H1 (cell line): Measurements from ENCODE around the gene KCNH5. TPM values are rescaled to one million over a fixed set of nuclear protein-coding genes. Genes with fewer than 3 reads are reported as not detected.

Source experiments
- CBX8 ChIP-seq: fragments of 300-800, 300-1000 bp; sonication (generic); IDR thresholded peaks from 2 replicates; pipeline ENCODE4 v1.7.1; 2016; ENCODE audit warnings: low read depth, low read length, borderline replicate concordance
- FOSL1 ChIP-seq: IDR thresholded peaks from 2 replicates; pipeline ENCODE4 v1.6.1; 2011; ENCODE audit warnings: mild to moderate bottlenecking, low read depth, low read length, moderate library complexity; ENCODE audit not compliant: insufficient read depth
- JUND ChIP-seq: IDR thresholded peaks from 2 replicates; pipeline ENCODE4 v1.6.1; 2011; ENCODE audit warnings: mild to moderate bottlenecking, improper control_type of control experiment, low read length
- NANOG ChIP-seq: IDR thresholded peaks from 2 replicates; pipeline ENCODE4 v1.6.1; 2011; ENCODE audit warnings: low read length, low read depth, mild to moderate bottlenecking, inconsistent platforms; ENCODE audit not compliant: insufficient read depth, poor library complexity, severe bottlenecking
- POLR2A ChIP-seq, 2 experiments: IDR thresholded peaks; 1 replicate in 1 of 2; 2 replicates in 1 of 2; pipeline ENCODE4 v1.6.1; 2011; ENCODE audit warnings: low read depth in 2 of 2, low read length in 2 of 2, mild to moderate bottlenecking in 2 of 2; ENCODE audit errors: control extremely low read depth in 1 of 2
- RNF2 ChIP-seq: fragments of 200-900, 300-1000 bp; sonication (generic); IDR thresholded peaks from 2 replicates; pipeline ENCODE4 v1.7.1; 2016; ENCODE audit warnings: borderline replicate concordance, low read depth, mild to moderate bottlenecking, antibody characterized with exemption, low read length; ENCODE audit not compliant: poor library complexity, severe bottlenecking; ENCODE audit errors: missing control alignments
- TAF1 ChIP-seq: IDR thresholded peaks from 2 replicates; pipeline ENCODE4 v1.6.1; 2011; ENCODE audit warnings: mild to moderate bottlenecking, low read depth, low read length
- polyA plus RNA-seq, 7 experiments: library from polyadenylated mRNA; depleted of rRNA in 3 of 7; stranded (reverse) in 5 of 7; unstranded in 2 of 7; fragments of >200 nt in 5 of 7; fragments of 200-250 nt in 2 of 7; gene quantifications; 1 replicate in 5 of 7; 2 replicates in 1 of 7; 4 replicates in 1 of 7; pipeline versions ENCODE4 v1.2.1 to v1.2.3, GENCODE V29; 2011 to 2013; ENCODE audit warnings: missing spikeins in 2 of 7, mixed read lengths in 2 of 7
- total RNA-seq: library from RNA; stranded (reverse); fragmentation: NEBNext Ultra II Directional; extraction: Animal tissue kit (Norgen Biotek cat#: 25700); gene quantifications from 2 replicates; pipeline ENCODE4 v1.2.1, GENCODE V29; 2021
- TF ChIP-seq, protein P1 (sequence below): IDR thresholded peaks from 2 replicates; pipeline ENCODE4 v1.6.1; 2011; ENCODE audit warnings: low read length, improper control_type of control experiment

The KCNH5 gene
- total and polyA plus RNA-seq, 2 of the 8 experiments (the other 6 are each of a cell fraction or from before 2014, with no cell fraction given), result 0.24 to 0.50 TPM

DNA sequence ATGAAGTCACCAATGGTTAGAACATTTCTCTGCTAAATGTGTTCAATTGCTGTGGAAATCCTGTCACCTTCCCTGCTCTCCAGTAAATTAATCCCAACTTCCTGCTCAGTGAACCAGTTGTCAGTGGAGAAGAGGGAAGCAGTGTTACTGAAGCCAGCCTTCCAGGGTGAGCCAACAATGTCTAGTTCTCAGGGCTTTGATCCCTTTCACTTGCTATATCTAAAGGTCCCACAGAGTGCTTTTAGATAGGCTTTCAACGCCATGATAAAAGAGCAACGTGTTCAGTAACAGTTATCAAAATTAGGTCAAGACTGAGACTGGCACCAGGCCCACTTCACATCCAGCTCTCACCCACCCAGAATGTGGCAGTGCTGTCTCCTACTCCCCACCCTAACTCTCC lies 139.7 kb downstream of the KCNH5 start (continued):
- no peak for TF ChIP-seq POLR2A (IDR thresholded peaks at IDR 0.05; ENCODE audit: control extremely low read depth in 1 of 2, low read depth in 2 of 2, low read length in 2 of 2)
- TF ChIP-seq CBX8, result no peak
- TF ChIP-seq RNF2, result no peak
- no peak for TF ChIP-seq JUND
- TF ChIP-seq TAF1, result no peak
- TF ChIP-seq, protein P1, sequence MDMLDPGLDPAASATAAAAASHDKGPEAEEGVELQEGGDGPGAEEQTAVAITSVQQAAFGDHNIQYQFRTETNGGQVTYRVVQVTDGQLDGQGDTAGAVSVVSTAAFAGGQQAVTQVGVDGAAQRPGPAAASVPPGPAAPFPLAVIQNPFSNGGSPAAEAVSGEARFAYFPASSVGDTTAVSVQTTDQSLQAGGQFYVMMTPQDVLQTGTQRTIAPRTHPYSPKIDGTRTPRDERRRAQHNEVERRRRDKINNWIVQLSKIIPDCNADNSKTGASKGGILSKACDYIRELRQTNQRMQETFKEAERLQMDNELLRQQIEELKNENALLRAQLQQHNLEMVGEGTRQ, result no peak
- no peak for TF ChIP-seq NANOG
- no peak for TF ChIP-seq FOSL1
